CD14-positive monocyte (primary cell): ENCODE results near the gene ATP2C2. TPM values are rescaled to one million over a fixed set of nuclear protein-coding genes. Genes with fewer than 3 reads are reported as not detected.

Source experiments
- DNase-seq, 3 donors: peaks; one replicate each; pipeline ENCODE4 v3.0.0-alpha.2; 2011 to 2022
- H2AFZ ChIP-seq: 2 replicates; pipeline ENCODE4 v1.6.0; 2012; ENCODE audit warnings: mild to moderate bottlenecking, low read depth, low read length, inconsistent platforms; ENCODE audit not compliant: insufficient read depth, poor library complexity, severe bottlenecking
- H3K27ac ChIP-seq, 2 donors: 1 replicate in 1 of 2; 2 replicates in 1 of 2; pipeline ENCODE4 v1.5.1; 2012 to 2013; ENCODE audit warnings: low read length in 2 of 2, control low read depth in 1 of 2, inconsistent platforms in 1 of 2, low read depth in 1 of 2, mild to moderate bottlenecking in 1 of 2
- H3K27me3 ChIP-seq, 2 donors: one replicate each; pipeline versions ENCODE4 v1.6.0 to v1.6.1; 2011 to 2013; ENCODE audit warnings: low read length in 2 of 2; ENCODE audit not compliant: control insufficient read depth in 2 of 2, insufficient read depth in 2 of 2
- H3K36me3 ChIP-seq, 2 donors: replicated peaks in 1 of 2; 1 replicate in 1 of 2; 2 replicates in 1 of 2; pipeline versions ENCODE4 v1.5.1 to v1.6.1; 2012 to 2013; ENCODE audit warnings: low read length in 2 of 2, control low read depth in 1 of 2, inconsistent platforms in 1 of 2, mild to moderate bottlenecking in 1 of 2; ENCODE audit not compliant: insufficient read depth in 2 of 2, control insufficient read depth in 1 of 2
- H3K4me1 ChIP-seq, 2 donors: 1 replicate in 1 of 2; 2 replicates in 1 of 2; pipeline versions ENCODE4 v1.5.1 to v1.6.1; 2012 to 2013; ENCODE audit warnings: low read length in 2 of 2, control low read depth in 1 of 2, inconsistent platforms in 1 of 2, mild to moderate bottlenecking in 1 of 2, moderate library complexity in 1 of 2; ENCODE audit not compliant: insufficient read depth in 2 of 2, control insufficient read depth in 1 of 2
- H3K4me2 ChIP-seq: replicated peaks from 2 replicates; pipeline ENCODE3; 2012; ENCODE audit warnings: low read length, moderate library complexity, mild to moderate bottlenecking; ENCODE audit not compliant: poor library complexity, severe bottlenecking; ENCODE audit errors: extremely low read depth
- H3K4me3 ChIP-seq, 3 experiments: fragments of 200-600 bp in 1 of 3; sonication (generic) in 1 of 3; replicated peaks in 1 of 3; 1 replicate in 2 of 3; 2 replicates in 1 of 3; pipeline ENCODE4 v1.5.1; 2011 to 2013; ENCODE audit warnings: low read length in 3 of 3, mild to moderate bottlenecking in 3 of 3, control low read depth in 2 of 3, low read depth in 2 of 3, inconsistent platforms in 1 of 3, moderate library complexity in 1 of 3
- H3K79me2 ChIP-seq: 2 replicates; pipeline ENCODE4 v1.6.0; 2012; ENCODE audit warnings: mild to moderate bottlenecking, control low read depth, inconsistent platforms, low read length, moderate library complexity; ENCODE audit not compliant: insufficient read depth
- H3K9ac ChIP-seq: 2 replicates; pipeline ENCODE4 v1.6.0; 2017; ENCODE audit warnings: low read length, mild to moderate bottlenecking; ENCODE audit not compliant: insufficient read depth, poor library complexity, severe bottlenecking
- H3K9me3 ChIP-seq, 2 donors: replicated peaks in 1 of 2; 1 replicate in 1 of 2; 2 replicates in 1 of 2; pipeline versions ENCODE4 v1.5.1 to v1.6.1; 2012 to 2013; ENCODE audit warnings: low read length in 2 of 2, control low read depth in 1 of 2; ENCODE audit not compliant: control insufficient read depth in 1 of 2, insufficient read depth in 1 of 2
- H4K20me1 ChIP-seq: 2 replicates; pipeline ENCODE4 v1.6.0; 2012; ENCODE audit warnings: mild to moderate bottlenecking, low read length, control low read depth, moderate library complexity; ENCODE audit not compliant: insufficient read depth
- H3K27ac Mint-ChIP-seq, 7 donors: one replicate each; pipeline ENCODE4 v1.8.0; 2020; ENCODE audit warnings: mild to moderate bottlenecking in 7 of 7, mixed read lengths in 7 of 7, moderate library complexity in 6 of 7, inconsistent platforms in 2 of 7
- H3K27me3 Mint-ChIP-seq, 3 donors: one replicate each; pipeline ENCODE4 v1.8.0; 2021 to 2022; ENCODE audit warnings: low read depth in 3 of 3, mild to moderate bottlenecking in 3 of 3, mixed read lengths in 3 of 3, moderate library complexity in 3 of 3, inconsistent platforms in 1 of 3
- H3K36me3 Mint-ChIP-seq, 2 donors: one replicate each; pipeline ENCODE4 v1.8.0; 2020; ENCODE audit warnings: mixed read lengths in 2 of 2, inconsistent platforms in 1 of 2, mild to moderate bottlenecking in 1 of 2
- H3K4me1 Mint-ChIP-seq: one replicate; pipeline ENCODE4 v1.8.0; 2020; ENCODE audit warnings: mild to moderate bottlenecking, mixed read lengths
- H3K4me3 Mint-ChIP-seq, 2 donors: one replicate each; pipeline ENCODE4 v1.8.0; 2020; ENCODE audit warnings: mild to moderate bottlenecking in 2 of 2, mixed read lengths in 2 of 2, moderate library complexity in 1 of 2
- H3K9me3 Mint-ChIP-seq, 7 donors: one replicate each; pipeline ENCODE4 v1.8.0; 2020 to 2022; ENCODE audit warnings: mixed read lengths in 7 of 7, mild to moderate bottlenecking in 6 of 7, moderate library complexity in 6 of 7, inconsistent platforms in 2 of 7
- WGBS: methylation state at CpG from one replicate; pipeline ENCODE4 v1.1.5; 2013; ENCODE audit warnings: missing lambda C conversion rate; ENCODE audit not compliant: insufficient coverage; 5-methylcytosine and 5-hydroxymethylcytosine counted together
- intact Hi-C, 2 donors: fragments of 100-400 bp; cut with micrococcal nuclease; formaldehyde crosslinking; loops; one replicate each; pipeline versions ENCODE4 v1.15.0 to v1.15.1; 2023
- polyA plus RNA-seq, 3 donors: library from polyadenylated mRNA; depleted of rRNA in 1 of 3; unstranded in 2 of 3; stranded (reverse) in 1 of 3; fragments of 300-500 nt in 2 of 3; fragments of >200 nt in 1 of 3; fragmentation: Illumina TruSeq in 2 of 3; gene quantifications; 1 replicate in 2 of 3; 2 replicates in 1 of 3; pipeline ENCODE4 v1.2.3, GENCODE V29; 2012 to 2021
- TF ChIP-seq, protein P1 (sequence below): fragments of 200-600 bp; IDR thresholded peaks from one replicate; pipeline ENCODE4 v1.8.0; 2022; ENCODE audit warnings: antibody characterized with exemption, mild to moderate bottlenecking

The ATP2C2 gene
- polyA plus RNA-seq, 3 donors = 0.05 TPM; not detected in 2

DNA sequence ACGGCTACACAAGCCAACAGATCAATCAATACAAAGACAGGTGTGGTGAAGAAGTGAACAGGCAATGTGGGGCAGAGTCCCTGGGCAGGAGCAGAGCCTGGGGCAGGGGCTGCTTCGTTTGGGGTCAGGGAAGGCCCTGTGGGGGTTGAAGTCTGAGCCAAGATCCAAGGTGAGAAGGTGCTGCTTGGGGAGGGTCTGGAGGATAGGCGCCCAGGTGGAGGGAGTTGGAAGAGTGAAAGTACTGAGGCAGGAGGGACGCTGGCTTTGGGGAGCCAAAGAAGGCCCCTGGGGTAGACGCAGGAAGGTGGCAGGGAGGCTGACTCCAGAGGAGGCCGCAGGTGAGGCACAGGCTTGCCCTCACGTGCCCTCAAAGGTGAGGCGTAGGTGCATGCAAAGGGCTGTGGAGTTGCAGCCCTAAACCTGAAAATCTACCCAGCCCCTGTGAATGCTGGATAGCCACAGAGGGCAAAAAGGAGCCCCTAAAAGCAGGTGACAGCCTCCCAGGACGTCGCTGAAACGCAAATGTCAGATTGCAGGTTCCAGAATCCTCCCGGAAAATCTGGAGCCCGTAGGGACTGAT lies 40.3 kb upstream of the ATP2C2 start:
- no peaks in the 10 kb centered on the region for H3K4me1 ChIP-seq
- no peak for DNase-seq
- no peak overlapping the region for H3K4me2 ChIP-seq
- no peaks in the 10 kb centered on the region for H3K9me3 Mint-ChIP-seq
- intact Hi-C loops = no loop called here
- H3K4me3 ChIP-seq = no peak overlapping the region
- no peak overlapping the region for H2AFZ ChIP-seq
- H3K36me3 Mint-ChIP-seq = no peaks in the 10 kb centered on the region
- H3K27ac ChIP-seq = no peak overlapping the region
- H3K27ac Mint-ChIP-seq = no peak overlapping the region
- H3K4me1 Mint-ChIP-seq = peaks cover 5% of the 10 kb centered on the region
- H4K20me1 ChIP-seq = no peaks in the 10 kb centered on the region
- H3K9ac ChIP-seq = no peak overlapping the region
- WGBS = 85% methylated on average over 12 of the region's 13 CpGs
- no peak overlapping the region for H3K4me3 Mint-ChIP-seq
- TF ChIP-seq, protein P1, sequence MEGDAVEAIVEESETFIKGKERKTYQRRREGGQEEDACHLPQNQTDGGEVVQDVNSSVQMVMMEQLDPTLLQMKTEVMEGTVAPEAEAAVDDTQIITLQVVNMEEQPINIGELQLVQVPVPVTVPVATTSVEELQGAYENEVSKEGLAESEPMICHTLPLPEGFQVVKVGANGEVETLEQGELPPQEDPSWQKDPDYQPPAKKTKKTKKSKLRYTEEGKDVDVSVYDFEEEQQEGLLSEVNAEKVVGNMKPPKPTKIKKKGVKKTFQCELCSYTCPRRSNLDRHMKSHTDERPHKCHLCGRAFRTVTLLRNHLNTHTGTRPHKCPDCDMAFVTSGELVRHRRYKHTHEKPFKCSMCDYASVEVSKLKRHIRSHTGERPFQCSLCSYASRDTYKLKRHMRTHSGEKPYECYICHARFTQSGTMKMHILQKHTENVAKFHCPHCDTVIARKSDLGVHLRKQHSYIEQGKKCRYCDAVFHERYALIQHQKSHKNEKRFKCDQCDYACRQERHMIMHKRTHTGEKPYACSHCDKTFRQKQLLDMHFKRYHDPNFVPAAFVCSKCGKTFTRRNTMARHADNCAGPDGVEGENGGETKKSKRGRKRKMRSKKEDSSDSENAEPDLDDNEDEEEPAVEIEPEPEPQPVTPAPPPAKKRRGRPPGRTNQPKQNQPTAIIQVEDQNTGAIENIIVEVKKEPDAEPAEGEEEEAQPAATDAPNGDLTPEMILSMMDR = no peak
- H3K27me3 Mint-ChIP-seq = peaks cover 0 to 4% (median 2%) of the 10 kb centered on the region in 3 donors
- no peaks in the 10 kb centered on the region for H3K27me3 ChIP-seq
- no peaks in the 10 kb centered on the region for H3K79me2 ChIP-seq
- no peaks in the 10 kb centered on the region for H3K36me3 ChIP-seq
- no peaks in the 10 kb centered on the region for H3K9me3 ChIP-seq

DNA sequence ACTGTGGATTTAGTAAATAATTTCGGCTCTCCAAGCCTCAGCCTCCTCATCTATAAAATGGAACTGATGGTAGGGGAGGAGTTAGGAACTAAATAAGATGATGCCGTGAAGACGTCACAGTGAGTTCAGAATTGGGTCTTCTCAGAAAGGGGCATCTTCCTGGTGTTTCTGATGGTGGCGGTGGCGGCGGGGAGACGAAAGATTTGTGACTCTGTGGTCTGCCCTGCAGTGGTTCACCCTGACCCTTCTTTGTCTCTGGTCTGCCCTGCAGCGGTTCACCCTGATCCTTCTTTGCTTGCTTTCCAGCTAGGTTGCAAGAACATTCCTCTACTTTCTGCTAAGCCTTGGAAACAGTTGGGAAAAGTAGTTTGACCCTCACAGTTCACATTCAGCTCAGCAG lies 39.3 kb upstream of the ATP2C2 start:
- peaks cover 0 to 4% (median 4%) of the 10 kb centered on the region in 3 donors for H3K27me3 Mint-ChIP-seq
- no peaks in the 10 kb centered on the region for H3K79me2 ChIP-seq
- H3K4me3 Mint-ChIP-seq = no peak overlapping the region
- H3K9ac ChIP-seq = no peak overlapping the region
- no peaks in the 10 kb centered on the region for H3K9me3 ChIP-seq
- H3K27ac ChIP-seq = no peak overlapping the region
- H3K27me3 ChIP-seq = no peaks in the 10 kb centered on the region
- H3K4me1 ChIP-seq = no peaks in the 10 kb centered on the region
- H3K9me3 Mint-ChIP-seq = no peaks in the 10 kb centered on the region
- TF ChIP-seq, protein P1 = no peak
- no peak for DNase-seq
- H3K4me1 Mint-ChIP-seq = no peaks in the 10 kb centered on the region
- intact Hi-C loops = no loop called here
- no peak overlapping the region for H3K27ac Mint-ChIP-seq
- H3K4me2 ChIP-seq = no peak overlapping the region
- 100% methylated on average over 6 of the region's 8 CpGs for WGBS
- H4K20me1 ChIP-seq = no peaks in the 10 kb centered on the region
- H3K36me3 ChIP-seq = no peaks in the 10 kb centered on the region
- H3K36me3 Mint-ChIP-seq = no peaks in the 10 kb centered on the region
- H3K4me3 ChIP-seq = no peak overlapping the region
- H2AFZ ChIP-seq = no peak overlapping the region
